ENCODE results near the gene BBC3. TPM values are rescaled to one million over a fixed set of nuclear protein-coding genes. Genes with fewer than 3 reads are reported as not detected.
A peak's percentile ranks its signal among the peaks of the same experiment; 100 is the strongest.

BBC3 gene
- total and polyA plus RNA-seq, 2 of the 4 experiments (the other 2 are of a cell fraction) = 1.6 to 6.5 TPM

GRCh38 chr19:47274071-47274890 lies 43.3 kb upstream of the BBC3 start, which contains the start of gene INAFM1:
Gene INAFM1, plus strand, starts transcription at chr19:47274885. Its CDS starts 35 bp downstream, at chr19:47274920.
- Histone ChIP-seq H3K9ac (ENCODE audit: low read depth, low read length) (peak within 1 kb of the TSS; percentile 85), H2AK9ac (replicated peaks; ENCODE audit: low read depth, low read length, poor library complexity) (peak within 1 kb of the TSS; percentile 99), H2BK20ac (ENCODE audit: low read depth, low read length) (peak within 1 kb of the TSS; percentile 26; the same call in 1 of the 2 replicates), H3K27ac (ENCODE audit: insufficient read depth, low read length) (peak within 1 kb of the TSS; percentile 97), H3K4me1 (ENCODE audit: control insufficient read depth, insufficient read depth, low read length) (peaks cover 14% of the 10 kb centered on the region), H2AFZ (replicated peaks; ENCODE audit: low read length, poor library complexity) (peak within 1 kb of the TSS; percentile 99), H3K4me3 (ENCODE audit: insufficient read depth, low read depth, low read length) (peak within 1 kb of the TSS; percentile 99), H3K23ac (ENCODE audit: low read depth, low read length) (peak within 1 kb of the TSS; percentile 69), H3K14ac (replicated peaks; ENCODE audit: low read depth, low read length) (peak within 1 kb of the TSS; percentile 85), H3K79me1 (ENCODE audit: low read depth in 1 of 2, low read length in 2 of 2) (peaks cover 6 to 34% of the 10 kb centered on the region in 2 experiments; a peak in 3 of 4 replicates), H3K56ac (ENCODE audit: extremely low read depth, insufficient read depth, low read length) (peak within 1 kb of the TSS; percentile 88), H4K8ac (ENCODE audit: low read depth in 2 of 2, low read length in 2 of 2) (peak within 1 kb of the TSS; percentile 87 to 91), H2BK15ac (ENCODE audit: low read depth, low read length) (peak within 1 kb of the TSS; percentile 37; the same call in 1 of the 3 replicates), H4K91ac (ENCODE audit: insufficient read depth, low read depth, low read length) (peak within 1 kb of the TSS; percentile 77), H4K20me1 (ENCODE audit: insufficient read depth, low read length) (peaks cover 20% of the 10 kb centered on the region), H3K36me3 (ENCODE audit: control insufficient read depth, insufficient read depth, low read length) (peaks cover 27% of the 10 kb centered on the region), H3K4me2 (ENCODE audit: low read depth, low read length) (peak within 1 kb of the TSS; percentile 100), H3K4ac (ENCODE audit: low read depth, low read length) (peak within 1 kb of the TSS; percentile 74), H3K27me3 (ENCODE audit: control insufficient read depth, insufficient read depth, low read length) (no peaks in the 10 kb centered on the region), H3K18ac (ENCODE audit: low read depth, low read length) (peak within 1 kb of the TSS; percentile 91), H3K9me1 (ENCODE audit: insufficient read depth, low read length) (peaks cover 13% of the 10 kb centered on the region), H4K5ac (ENCODE audit: low read depth, low read length) (peak within 1 kb of the TSS; percentile 62), H2AK5ac (ENCODE audit: low read depth, low read length) (peak within 1 kb of the TSS; percentile 83), H3K9me3 (ENCODE audit: control insufficient read depth, insufficient read depth, low read length) (no peaks in the 10 kb centered on the region), H2BK5ac (ENCODE audit: low read depth, low read length, poor library complexity, severe bottlenecking) (peak within 1 kb of the TSS; percentile 97), H2BK120ac (ENCODE audit: low read depth, low read length) (peak within 1 kb of the TSS; percentile 38)
- dilution Hi-C loops (cut with HindIII; ENCODE audit: low sequenced_read_pairs, unreplicated experiment) (no loop called here), intact Hi-C loops (cut with micrococcal nuclease) (no loop called here), in situ Hi-C loops (cut with MboI; ENCODE audit: low sequenced_read_pairs) (no loop called here)
- DNase-seq (peak; percentile 86), ATAC-seq (ENCODE audit: low read depth) (peak; percentile 75)
- CTCF ChIA-PET = interaction anchor here (0.8 to 1.4 kb wide), 4 partner anchors 10 to 118 kb away, joined by 3 read pairs; partner anchors contain the start of gene CCDC9
- no TSS peak for BruUV-seq (replicated peaks)
- POLR2A ChIA-PET (ENCODE audit: unreplicated experiment) = interaction anchor here (0.6 to 1.0 kb wide), 3 partner anchors 18 to 84 kb away, joined by 3 to 5 read pairs (median 3); no protein-coding TSS in a partner anchor
- TF ChIP-seq ELK1 (IDR thresholded peaks at IDR 0.05; ENCODE audit: borderline replicate concordance, low read depth, low read length) (no peak), MAZ (IDR thresholded peaks at IDR 0.05; ENCODE audit: borderline replicate concordance, low read depth, low read length) (peak; percentile 40; the same call in 1 of the 2 replicates), POLR2A (IDR thresholded peaks at IDR 0.05; ENCODE audit: low read depth, low read length) (peak; percentile 70), MXI1 (IDR thresholded peaks at IDR 0.05; ENCODE audit: borderline replicate concordance, low read depth, low read length) (peak; percentile 20; the same call in 1 of the 2 replicates)
- WGBS, 2 experiments (ENCODE audit: extremely low coverage in 2 of 2, insufficient read length in 1 of 2) = 0% methylated on average over 16 of the region's 72 CpGs; no CpG with 5 or more reads in 1 of the 2 experiments
